Ectodermal cell (in vitro differentiated cells): Measurements from ENCODE around the gene DNM1L.

ENCODE experiments used
- H3K27ac ChIP-seq: 2 replicates; pipeline ENCODE4 v1.7.0; 2013; ENCODE audit warnings: mild to moderate bottlenecking, low read depth, low read length; ENCODE audit not compliant: insufficient read depth, poor library complexity, severe bottlenecking
- H3K27me3 ChIP-seq: 2 replicates; pipeline ENCODE4 v1.7.0; 2013; ENCODE audit warnings: mild to moderate bottlenecking, low read length; ENCODE audit not compliant: insufficient read depth, control insufficient read depth, poor library complexity, severe bottlenecking
- H3K36me3 ChIP-seq: one replicate; pipeline ENCODE4 v1.7.0; 2013; ENCODE audit warnings: low read length; ENCODE audit not compliant: control insufficient read depth, insufficient read depth
- H3K4me1 ChIP-seq: one replicate; pipeline ENCODE4 v1.7.0; 2013; ENCODE audit warnings: low read length; ENCODE audit not compliant: control insufficient read depth, insufficient read depth
- H3K4me3 ChIP-seq: 2 replicates; pipeline ENCODE4 v1.7.0; 2013; ENCODE audit warnings: low read depth, low read length, control low read depth; ENCODE audit not compliant: insufficient read depth
- H3K9me3 ChIP-seq: 2 replicates; pipeline ENCODE4 v1.7.0; 2013; ENCODE audit warnings: mild to moderate bottlenecking, low read length, moderate library complexity; ENCODE audit not compliant: control insufficient read depth
- WGBS, 2 experiments: methylation state at CpG; one replicate each; pipeline ENCODE4 v1.1.7; 2013; ENCODE audit warnings: missing lambda C conversion rate in 2 of 2; 5-methylcytosine and 5-hydroxymethylcytosine counted together

The DNM1L gene

DNA sequence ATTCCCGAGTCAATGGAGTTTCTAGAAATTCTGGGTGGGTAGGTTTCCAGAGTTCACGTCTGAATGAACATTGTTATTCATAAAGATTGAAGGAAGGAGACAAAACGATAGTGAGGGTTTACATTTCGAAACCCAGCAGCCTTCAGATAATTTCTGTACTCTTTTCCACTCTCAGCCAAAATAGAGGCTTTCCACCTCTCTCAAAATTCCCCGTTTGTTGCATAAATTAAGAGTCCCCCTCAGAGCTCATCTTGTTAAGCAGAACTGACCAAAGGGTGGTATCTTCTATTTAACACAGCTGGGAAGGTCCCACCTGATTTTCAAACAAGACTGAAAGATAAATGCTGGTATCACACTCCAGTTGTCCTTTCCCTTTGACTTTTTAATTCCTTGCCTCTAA lies 98.1 kb downstream of the DNM1L start:
- Histone ChIP-seq H3K27me3 (no peaks in the 10 kb centered on the region), H3K4me1 (no peaks in the 10 kb centered on the region), H3K9me3 (no peaks in the 10 kb centered on the region), H3K27ac (no peak overlapping the region), H3K4me3 (no peak overlapping the region), H3K36me3 (no peaks in the 10 kb centered on the region)
- 81 to 84% methylated on average over 5 of the region's 5 CpGs for WGBS, 2 experiments

DNA sequence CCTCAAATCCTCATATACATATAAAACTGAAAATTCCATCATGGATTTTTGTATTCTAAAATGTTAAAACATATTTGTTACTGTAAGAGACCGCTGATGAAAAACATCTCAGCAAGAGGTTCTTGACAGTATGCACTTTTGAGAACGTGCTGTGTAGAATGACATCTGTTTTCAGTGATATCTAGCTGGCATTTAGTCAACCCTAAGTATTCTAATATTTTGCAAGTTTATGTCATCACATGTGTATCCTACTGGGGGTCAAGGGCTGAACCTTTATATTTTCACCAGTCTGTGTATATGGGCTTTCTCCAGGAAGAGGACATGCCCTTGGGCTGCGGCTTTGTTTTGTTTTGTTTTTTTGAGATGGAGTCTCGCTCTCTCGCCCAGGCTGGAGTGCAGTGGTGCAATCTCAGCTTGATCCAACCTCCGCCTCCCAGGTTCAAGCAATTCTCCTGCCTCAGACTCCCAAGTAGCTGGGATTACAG lies 98.6 kb downstream of the DNM1L start:
- no peak overlapping the region for H3K4me3 ChIP-seq
- H3K4me1 ChIP-seq: no peaks in the 10 kb centered on the region
- no peaks in the 10 kb centered on the region for H3K36me3 ChIP-seq
- H3K9me3 ChIP-seq: no peaks in the 10 kb centered on the region
- 87 to 98% methylated on average over 6 of the region's 6 CpGs for WGBS, 2 experiments
- no peak overlapping the region for H3K27ac ChIP-seq
- H3K27me3 ChIP-seq: no peaks in the 10 kb centered on the region

DNA sequence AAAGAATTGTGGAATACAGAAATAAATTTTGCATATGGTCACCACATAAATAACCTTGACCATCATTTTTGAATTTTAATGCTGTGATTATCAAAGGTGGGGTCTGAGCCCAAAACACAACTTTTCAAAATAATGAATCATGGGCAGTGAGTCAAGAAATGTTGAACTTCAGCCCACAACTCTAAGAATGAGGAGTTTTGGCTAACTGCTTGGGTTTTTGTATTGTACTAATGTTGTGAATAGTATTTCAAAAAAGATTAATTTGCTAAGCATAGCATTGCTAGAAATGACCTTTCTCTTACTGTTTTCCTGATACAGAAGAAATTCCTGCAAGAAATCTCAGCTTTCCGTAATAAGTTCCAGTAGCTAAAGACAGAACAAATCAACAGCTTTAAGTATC lies 101.0 kb downstream of the DNM1L start:
- 93 to 100% methylated on average over 1 of the region's 1 CpG for WGBS, 2 experiments
- H3K36me3 ChIP-seq: no peaks in the 10 kb centered on the region

DNA sequence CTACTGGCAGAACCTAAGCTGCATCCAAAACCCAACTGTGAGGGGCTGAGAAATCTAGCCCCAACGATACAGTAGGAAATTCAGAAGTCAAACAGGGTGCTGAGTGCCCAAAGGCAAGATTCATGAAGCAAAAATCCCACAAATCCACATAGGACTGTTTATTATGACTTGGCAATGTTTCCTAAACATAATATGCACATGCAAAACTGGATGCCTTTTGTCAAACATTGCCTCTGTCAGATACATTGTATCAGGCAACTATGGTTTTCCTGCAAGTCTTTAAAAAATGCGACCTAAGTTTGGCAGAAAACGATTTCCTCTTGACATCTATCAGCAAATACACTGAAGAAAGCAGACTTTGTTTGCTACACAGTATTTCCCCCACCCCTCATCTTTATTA lies 103.9 kb downstream of the DNM1L start:
- Histone ChIP-seq H3K9me3 (no peaks in the 10 kb centered on the region), H3K36me3 (no peaks in the 10 kb centered on the region), H3K27me3 (no peaks in the 10 kb centered on the region), H3K4me3 (no peak overlapping the region), H3K4me1 (no peaks in the 10 kb centered on the region), H3K27ac (no peak overlapping the region)
- 89 to 92% methylated on average over 3 of the region's 3 CpGs for WGBS, 2 experiments

More for the DNA sequence above, 101.0 kb downstream of the DNM1L start:
- Histone ChIP-seq H3K4me1 (no peaks in the 10 kb centered on the region), H3K27ac (no peak overlapping the region), H3K4me3 (no peak overlapping the region), H3K9me3 (no peaks in the 10 kb centered on the region), H3K27me3 (no peaks in the 10 kb centered on the region)

DNA sequence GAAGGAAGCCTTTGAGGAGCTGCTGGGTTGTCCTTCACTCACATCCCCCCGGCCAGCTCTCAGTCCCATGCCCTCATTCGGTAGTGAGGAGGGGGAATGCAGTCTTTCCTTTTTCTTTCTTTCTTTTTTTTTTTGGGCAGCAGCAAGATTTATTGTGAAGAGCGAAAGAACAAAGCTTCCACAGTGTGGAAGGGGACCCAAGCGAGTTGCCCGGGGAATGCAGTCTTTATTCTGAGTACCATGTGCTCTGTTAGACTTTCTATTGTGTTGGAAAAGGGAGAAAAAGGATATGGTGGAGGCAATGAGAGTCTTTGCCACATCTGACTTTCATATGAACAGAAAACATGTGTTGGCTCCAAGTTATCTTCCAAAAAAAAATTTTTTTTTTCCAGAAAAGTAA lies 106.5 kb downstream of the DNM1L start:
- Histone ChIP-seq H3K27me3 (no peaks in the 10 kb centered on the region), H3K9me3 (no peaks in the 10 kb centered on the region), H3K36me3 (no peaks in the 10 kb centered on the region), H3K4me1 (no peaks in the 10 kb centered on the region), H3K27ac (no peak overlapping the region), H3K4me3 (no peak overlapping the region)
- WGBS, 2 experiments: 86 to 91% methylated on average over 5 of the region's 5 CpGs

DNA sequence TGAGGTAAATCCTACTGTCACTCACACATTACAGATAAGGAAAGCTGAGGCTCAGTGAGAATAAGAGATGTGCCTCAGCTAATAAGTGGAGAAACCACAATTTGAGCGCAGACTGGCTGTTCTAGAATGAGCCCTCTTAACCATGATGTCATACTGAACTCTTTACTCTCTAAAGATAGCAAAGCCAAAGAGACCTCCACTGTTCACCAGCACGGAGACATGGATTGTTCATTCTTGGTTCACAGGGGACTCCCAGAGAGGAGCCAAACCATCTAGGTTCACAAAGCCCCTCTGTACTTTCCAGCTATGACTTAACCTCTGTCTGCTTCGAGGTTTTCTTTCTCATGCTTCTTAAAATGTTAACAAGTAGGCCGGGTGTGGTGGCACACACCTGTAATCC lies 109.3 kb downstream of the DNM1L start:
- Histone ChIP-seq H3K27me3 (no peaks in the 10 kb centered on the region), H3K4me1 (no peaks in the 10 kb centered on the region), H3K36me3 (no peaks in the 10 kb centered on the region), H3K9me3 (no peaks in the 10 kb centered on the region), H3K27ac (no peak overlapping the region), H3K4me3 (no peak overlapping the region)
- WGBS, 2 experiments: 93 to 98% methylated on average over 4 of the region's 4 CpGs

DNA sequence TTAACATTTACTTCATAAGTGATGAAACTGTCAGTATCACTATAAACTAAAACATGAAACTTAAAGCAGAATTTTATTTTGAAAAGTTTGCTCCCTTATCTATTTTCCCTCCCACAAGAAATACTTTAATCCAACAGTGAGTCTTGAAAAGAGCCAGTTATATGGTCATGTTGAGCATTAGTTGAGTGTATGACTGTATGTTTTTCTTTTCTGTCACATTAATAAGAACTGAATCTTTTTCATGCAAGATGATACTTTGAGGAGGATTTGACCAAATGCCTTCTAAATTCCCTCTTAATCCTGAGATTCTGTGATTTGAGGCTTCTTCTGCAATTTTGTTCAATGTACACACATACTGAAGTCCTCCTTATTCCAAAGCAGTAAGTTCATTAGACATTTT lies 110.3 kb downstream of the DNM1L start:
- no peak overlapping the region for H3K27ac ChIP-seq
- H3K4me3 ChIP-seq: no peak overlapping the region
- H3K4me1 ChIP-seq: no peaks in the 10 kb centered on the region
- H3K27me3 ChIP-seq: no peaks in the 10 kb centered on the region
- no peaks in the 10 kb centered on the region for H3K36me3 ChIP-seq
- H3K9me3 ChIP-seq: no peaks in the 10 kb centered on the region

DNA sequence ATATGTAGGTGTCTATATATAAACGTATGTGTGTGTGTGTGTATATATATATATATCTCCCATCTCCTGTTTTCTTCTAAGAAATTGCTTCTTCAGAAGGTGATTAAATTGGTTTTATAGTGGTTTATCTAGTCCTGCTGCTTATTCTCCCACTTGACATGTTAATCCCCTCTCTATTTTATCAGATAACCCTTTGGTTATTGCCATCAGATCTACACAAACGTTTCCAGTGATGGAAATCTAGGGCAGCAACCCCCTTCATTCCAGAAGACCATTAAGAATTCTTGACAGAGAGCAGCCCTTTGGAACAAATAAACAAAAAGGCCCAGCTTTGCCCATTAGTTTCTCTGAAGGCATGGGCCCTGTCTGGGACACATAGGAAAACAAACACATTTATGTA lies 110.8 kb downstream of the DNM1L start:
- H3K9me3 ChIP-seq: no peaks in the 10 kb centered on the region
- WGBS, 2 experiments: 86 to 87% methylated on average over 1 of the region's 2 CpGs
- no peaks in the 10 kb centered on the region for H3K4me1 ChIP-seq
- H3K27me3 ChIP-seq: no peaks in the 10 kb centered on the region
- H3K36me3 ChIP-seq: no peaks in the 10 kb centered on the region
- no peak overlapping the region for H3K4me3 ChIP-seq
- no peak overlapping the region for H3K27ac ChIP-seq

DNA sequence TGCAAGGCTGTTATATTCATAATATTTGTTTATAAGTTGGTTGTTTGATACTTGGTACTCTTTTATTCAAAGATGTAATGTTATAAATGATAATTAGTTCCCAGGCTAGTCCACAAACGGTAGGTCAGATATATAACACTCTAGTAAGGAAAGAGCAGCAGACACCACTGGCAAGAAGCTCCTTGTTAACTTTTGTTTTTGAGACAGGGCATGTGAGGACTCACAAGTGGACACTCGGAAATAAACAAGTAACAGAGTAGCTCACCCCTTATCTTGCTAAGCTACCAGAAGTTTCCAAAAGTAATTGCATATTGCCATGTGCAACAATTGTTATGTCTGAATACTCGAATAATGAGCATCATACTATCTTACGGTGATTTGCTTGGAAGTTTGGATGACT lies 115.2 kb downstream of the DNM1L start:
- no peak overlapping the region for H3K4me3 ChIP-seq
- no peaks in the 10 kb centered on the region for H3K4me1 ChIP-seq
- no peaks in the 10 kb centered on the region for H3K27me3 ChIP-seq
- no peaks in the 10 kb centered on the region for H3K9me3 ChIP-seq
- no peaks in the 10 kb centered on the region for H3K36me3 ChIP-seq
- WGBS, 2 experiments: 95% methylated on average over 4 of the region's 4 CpGs
- H3K27ac ChIP-seq: no peak overlapping the region
